MM.1S (cell line): ENCODE results near the gene HJV.
"Not testable (repeated sequence)": the region's sequence is repeated elsewhere in the genome, so short reads cannot be mapped to it uniquely, and the experiment has no call there.

ENCODE experiments used
- EZH2 ChIP-seq: fragments of 300-600 bp; sonication (generic); optimal IDR thresholded peaks from 2 replicates; pipeline ENCODE3; 2017; ENCODE audit warnings: low read depth, mild to moderate bottlenecking, antibody characterized with exemption, low read length, mixed read lengths
- TF ChIP-seq, protein P1 (sequence below): fragments of 300-600 bp; sonication (generic); IDR thresholded peaks from 2 replicates; pipeline ENCODE4 v1.5.1; 2016; ENCODE audit warnings: antibody characterized with exemption, low read length, mixed read lengths

DNA sequence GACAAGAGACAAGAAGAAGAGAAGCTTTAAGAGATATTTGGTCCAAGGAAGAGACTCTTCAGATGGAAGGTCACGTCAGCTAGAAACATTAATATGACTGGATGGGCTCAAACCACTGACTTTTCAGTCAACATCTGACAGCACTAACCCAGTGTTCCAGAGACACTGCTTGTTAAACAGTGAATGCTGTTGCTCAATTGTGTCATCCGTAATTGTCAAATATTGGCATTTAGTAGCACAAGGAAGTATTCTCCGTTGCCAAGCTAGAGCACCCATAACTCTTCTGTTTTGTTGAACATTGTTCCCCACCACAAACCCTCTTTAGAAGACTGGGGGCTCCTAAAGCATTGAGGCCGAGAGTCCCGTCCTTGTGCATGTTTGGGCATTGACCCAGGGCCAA lies 37.6 kb upstream of the HJV start:
- TF ChIP-seq EZH2 = not testable (repeated sequence)
- TF ChIP-seq, protein P1, sequence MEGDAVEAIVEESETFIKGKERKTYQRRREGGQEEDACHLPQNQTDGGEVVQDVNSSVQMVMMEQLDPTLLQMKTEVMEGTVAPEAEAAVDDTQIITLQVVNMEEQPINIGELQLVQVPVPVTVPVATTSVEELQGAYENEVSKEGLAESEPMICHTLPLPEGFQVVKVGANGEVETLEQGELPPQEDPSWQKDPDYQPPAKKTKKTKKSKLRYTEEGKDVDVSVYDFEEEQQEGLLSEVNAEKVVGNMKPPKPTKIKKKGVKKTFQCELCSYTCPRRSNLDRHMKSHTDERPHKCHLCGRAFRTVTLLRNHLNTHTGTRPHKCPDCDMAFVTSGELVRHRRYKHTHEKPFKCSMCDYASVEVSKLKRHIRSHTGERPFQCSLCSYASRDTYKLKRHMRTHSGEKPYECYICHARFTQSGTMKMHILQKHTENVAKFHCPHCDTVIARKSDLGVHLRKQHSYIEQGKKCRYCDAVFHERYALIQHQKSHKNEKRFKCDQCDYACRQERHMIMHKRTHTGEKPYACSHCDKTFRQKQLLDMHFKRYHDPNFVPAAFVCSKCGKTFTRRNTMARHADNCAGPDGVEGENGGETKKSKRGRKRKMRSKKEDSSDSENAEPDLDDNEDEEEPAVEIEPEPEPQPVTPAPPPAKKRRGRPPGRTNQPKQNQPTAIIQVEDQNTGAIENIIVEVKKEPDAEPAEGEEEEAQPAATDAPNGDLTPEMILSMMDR = not testable (repeated sequence)
